ENCODE measurements around the gene RERE. TPM values are rescaled to one million over a fixed set of nuclear protein-coding genes. Genes with fewer than 3 reads are reported as not detected.
A peak's percentile ranks its signal among the peaks of the same experiment; 100 is the strongest.

The RERE gene
- total RNA-seq, 1 donor from 2014 or later = 252 TPM

GRCh38 chr1:8417625-8418024 lies 399.8 kb downstream of the RERE start:
- Mint-ChIP-seq H3K9me3 (ENCODE audit: unreplicated experiment) (peaks cover 2% of the 10 kb centered on the region), H3K4me1 (ENCODE audit: low read depth, unreplicated experiment) (peaks cover 13% of the 10 kb centered on the region), H3K27ac (ENCODE audit: unreplicated experiment) (no peak overlapping the region), H3K27me3 (ENCODE audit: unreplicated experiment) (no peaks in the 10 kb centered on the region), H3K36me3 (ENCODE audit: unreplicated experiment) (no peaks in the 10 kb centered on the region), H3K4me3 (ENCODE audit: unreplicated experiment) (no peak overlapping the region)
- DNase-seq = no peak
- TF ChIP-seq CTCF (IDR thresholded peaks at IDR 0.05; ENCODE audit: partially characterized antibody, unreplicated experiment) = no peak

- DNase-seq = no peak
- Mint-ChIP-seq H3K9me3 (ENCODE audit: unreplicated experiment) (peaks cover 2% of the 10 kb centered on the region), H3K36me3 (ENCODE audit: unreplicated experiment) (no peaks in the 10 kb centered on the region), H3K27ac (ENCODE audit: unreplicated experiment) (no peak overlapping the region), H3K4me3 (ENCODE audit: unreplicated experiment) (no peak overlapping the region), H3K4me1 (ENCODE audit: low read depth, unreplicated experiment) (peaks cover 21% of the 10 kb centered on the region), H3K27me3 (ENCODE audit: unreplicated experiment) (no peaks in the 10 kb centered on the region)
- no peak for TF ChIP-seq CTCF (IDR thresholded peaks at IDR 0.05; ENCODE audit: partially characterized antibody, unreplicated experiment)
These were observed 400.6 kb downstream of the RERE start for GRCh38 chr1:8416881-8417280.

GRCh38 chr1:8415526-8416278 lies 401.7 kb downstream of the RERE start:
- Mint-ChIP-seq H3K36me3 (ENCODE audit: unreplicated experiment) (no peaks in the 10 kb centered on the region), H3K4me1 (ENCODE audit: low read depth, unreplicated experiment) (peaks cover 23% of the 10 kb centered on the region), H3K27ac (ENCODE audit: unreplicated experiment) (no peak overlapping the region), H3K4me3 (ENCODE audit: unreplicated experiment) (no peak overlapping the region), H3K9me3 (ENCODE audit: unreplicated experiment) (peaks cover 2% of the 10 kb centered on the region), H3K27me3 (ENCODE audit: unreplicated experiment) (no peaks in the 10 kb centered on the region)
- no peak for DNase-seq
- no peak for TF ChIP-seq CTCF (IDR thresholded peaks at IDR 0.05; ENCODE audit: partially characterized antibody, unreplicated experiment)

- DNase-seq = no peak
- Mint-ChIP-seq H3K36me3 (ENCODE audit: unreplicated experiment) (no peaks in the 10 kb centered on the region), H3K4me1 (ENCODE audit: low read depth, unreplicated experiment) (peaks cover 40% of the 10 kb centered on the region), H3K27me3 (ENCODE audit: unreplicated experiment) (peaks cover 4% of the 10 kb centered on the region), H3K9me3 (ENCODE audit: unreplicated experiment) (peaks cover 11% of the 10 kb centered on the region), H3K27ac (ENCODE audit: unreplicated experiment) (peak overlapping the region; percentile 7), H3K4me3 (ENCODE audit: unreplicated experiment) (no peak overlapping the region)
- TF ChIP-seq CTCF (IDR thresholded peaks at IDR 0.05; ENCODE audit: partially characterized antibody, unreplicated experiment) = no peak
These were observed 405.1 kb downstream of the RERE start for GRCh38 chr1:8412183-8412831.

GRCh38 chr1:8411803-8412182 lies 405.6 kb downstream of the RERE start:
- Mint-ChIP-seq H3K4me1 (ENCODE audit: low read depth, unreplicated experiment) (peaks cover 39% of the 10 kb centered on the region), H3K27me3 (ENCODE audit: unreplicated experiment) (peaks cover 4% of the 10 kb centered on the region), H3K9me3 (ENCODE audit: unreplicated experiment) (peaks cover 12% of the 10 kb centered on the region), H3K4me3 (ENCODE audit: unreplicated experiment) (no peak overlapping the region), H3K36me3 (ENCODE audit: unreplicated experiment) (no peaks in the 10 kb centered on the region), H3K27ac (ENCODE audit: unreplicated experiment) (no peak overlapping the region)
- no peak for TF ChIP-seq CTCF (IDR thresholded peaks at IDR 0.05; ENCODE audit: partially characterized antibody, unreplicated experiment)
- DNase-seq = no peak

Data from glutamatergic neuron (in vitro differentiated cells).